Adipocyte (in vitro differentiated cells): ENCODE measurements around the gene MRPL24.

Experiments used
- DNase-seq: peaks from one replicate; pipeline ENCODE4 v3.0.0-alpha.2; 2015; ENCODE audit warnings: low read depth
- H3K27me3 ChIP-seq: replicated peaks from 2 replicates; pipeline ENCODE4 v1.7.0; 2013; ENCODE audit warnings: mild to moderate bottlenecking, low read length, moderate library complexity; ENCODE audit not compliant: control insufficient read depth, insufficient read depth
- H3K36me3 ChIP-seq: 2 replicates; pipeline ENCODE4 v1.7.0; 2013; ENCODE audit warnings: low read length, mild to moderate bottlenecking, moderate library complexity; ENCODE audit not compliant: control insufficient read depth, insufficient read depth, severe bottlenecking
- H3K4me1 ChIP-seq: 2 replicates; pipeline ENCODE4 v1.7.0; 2013; ENCODE audit warnings: mild to moderate bottlenecking, low read length, moderate library complexity; ENCODE audit not compliant: control insufficient read depth, insufficient read depth
- H3K4me3 ChIP-seq: 2 replicates; pipeline ENCODE4 v1.7.0; 2013; ENCODE audit warnings: mild to moderate bottlenecking, low read length, moderate library complexity
- H3K9ac ChIP-seq: 2 replicates; pipeline ENCODE4 v1.7.0; 2013; ENCODE audit warnings: mild to moderate bottlenecking, low read length, moderate library complexity
- H3K9me3 ChIP-seq: 2 replicates; pipeline ENCODE4 v1.7.0; 2013; ENCODE audit warnings: mild to moderate bottlenecking, low read length, moderate library complexity; ENCODE audit not compliant: control insufficient read depth

The MRPL24 gene

DNA sequence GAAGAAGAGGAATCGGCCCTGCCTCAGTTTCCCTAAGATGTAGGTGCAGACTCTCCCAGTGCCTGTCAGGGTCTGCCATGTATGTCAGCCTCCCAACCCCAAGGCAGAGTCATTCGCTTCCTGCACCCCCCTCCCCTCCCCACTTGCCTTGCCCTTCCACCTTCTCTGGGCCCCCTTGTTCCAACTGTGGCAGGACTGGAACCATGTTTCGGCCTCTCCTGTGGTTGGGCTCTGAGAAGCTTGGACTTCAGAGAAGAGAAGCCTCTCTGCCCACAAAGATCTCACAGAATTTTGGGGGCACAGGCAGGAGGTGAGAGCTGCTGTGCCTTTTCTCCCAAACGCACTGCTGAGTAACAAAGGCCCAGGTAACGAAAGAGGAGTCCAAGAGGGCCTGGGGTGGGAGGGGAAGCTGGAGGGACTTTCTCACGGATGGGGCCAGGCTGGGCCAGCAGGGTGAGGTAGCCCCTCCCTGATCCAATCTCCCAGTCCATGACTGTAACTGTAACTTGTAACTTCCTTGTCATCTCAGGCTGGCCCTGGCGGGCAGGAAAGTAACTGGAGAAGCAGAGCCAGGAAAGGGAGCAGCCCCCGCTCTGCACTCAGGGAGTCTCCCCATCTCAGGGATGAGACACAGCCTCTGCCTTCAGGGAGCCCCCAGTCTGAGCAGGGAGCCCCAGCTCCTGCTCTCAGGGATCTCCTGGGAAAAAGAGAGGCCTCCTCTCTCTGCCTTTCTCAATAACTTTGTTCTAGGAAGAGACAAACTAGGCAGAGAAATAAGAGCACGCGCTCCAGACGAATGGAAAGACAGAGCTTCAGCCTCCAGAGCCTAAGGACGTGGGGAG is 46.8 kb downstream of the MRPL24 start:
- no peak overlapping the region for H3K9ac ChIP-seq
- no peaks in the 10 kb centered on the region for H3K9me3 ChIP-seq
- no peak for DNase-seq
- H3K27me3 ChIP-seq, result no peaks in the 10 kb centered on the region
- H3K36me3 ChIP-seq, result no peaks in the 10 kb centered on the region
- no peak overlapping the region for H3K4me3 ChIP-seq
- peaks cover 22% of the 10 kb centered on the region for H3K4me1 ChIP-seq

DNA sequence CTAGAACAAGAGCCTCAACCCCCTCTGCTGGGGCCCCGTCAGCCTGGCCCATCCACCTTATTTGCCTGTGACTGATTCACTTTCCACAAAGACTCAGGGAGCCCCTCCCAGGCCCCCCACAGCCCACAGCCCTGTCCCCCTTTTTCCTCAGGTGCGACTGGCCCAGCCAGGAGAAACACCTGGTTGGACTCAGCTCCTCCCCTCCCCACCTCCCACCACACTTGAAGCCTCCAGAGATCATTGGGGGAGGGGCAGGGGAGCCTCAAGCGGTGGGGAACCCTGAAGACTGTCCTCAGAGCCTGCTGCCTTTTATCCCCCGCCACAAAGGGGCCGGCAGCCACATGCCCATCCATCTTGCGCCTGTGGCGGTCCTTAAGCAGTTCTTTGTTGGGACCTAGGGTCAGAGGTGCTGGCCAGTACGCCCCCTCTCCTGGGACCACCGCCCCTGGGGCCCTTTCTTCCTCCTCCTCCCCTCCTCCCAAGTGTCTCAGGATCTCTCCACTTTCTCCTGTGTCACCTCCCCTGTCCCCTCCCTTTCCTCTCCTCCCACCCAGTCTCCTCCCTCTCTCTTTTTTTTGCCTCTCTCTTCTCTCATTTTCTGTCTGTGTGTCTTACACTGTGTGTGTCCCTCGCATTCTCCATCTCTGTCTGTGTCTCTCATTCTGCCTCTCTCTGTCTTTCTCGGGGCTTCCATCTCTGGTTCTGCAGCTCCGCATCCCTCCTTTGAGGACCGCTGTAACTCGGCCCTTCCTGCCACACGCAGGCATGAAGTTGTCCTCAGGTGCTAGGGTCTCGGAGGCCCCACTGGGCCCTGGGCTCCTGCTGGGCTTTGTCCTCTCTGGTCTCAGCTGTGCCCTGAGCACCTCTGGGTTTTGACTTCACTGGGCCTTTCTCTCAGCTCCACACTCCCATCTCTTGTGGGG is 47.7 kb downstream of the MRPL24 start:
- no peaks in the 10 kb centered on the region for H3K9me3 ChIP-seq
- no peak overlapping the region for H3K9ac ChIP-seq
- no peak for DNase-seq
- H3K4me1 ChIP-seq, result peaks cover 20% of the 10 kb centered on the region
- H3K27me3 ChIP-seq, result no peaks in the 10 kb centered on the region
- H3K36me3 ChIP-seq, result no peaks in the 10 kb centered on the region
- no peak overlapping the region for H3K4me3 ChIP-seq

DNA sequence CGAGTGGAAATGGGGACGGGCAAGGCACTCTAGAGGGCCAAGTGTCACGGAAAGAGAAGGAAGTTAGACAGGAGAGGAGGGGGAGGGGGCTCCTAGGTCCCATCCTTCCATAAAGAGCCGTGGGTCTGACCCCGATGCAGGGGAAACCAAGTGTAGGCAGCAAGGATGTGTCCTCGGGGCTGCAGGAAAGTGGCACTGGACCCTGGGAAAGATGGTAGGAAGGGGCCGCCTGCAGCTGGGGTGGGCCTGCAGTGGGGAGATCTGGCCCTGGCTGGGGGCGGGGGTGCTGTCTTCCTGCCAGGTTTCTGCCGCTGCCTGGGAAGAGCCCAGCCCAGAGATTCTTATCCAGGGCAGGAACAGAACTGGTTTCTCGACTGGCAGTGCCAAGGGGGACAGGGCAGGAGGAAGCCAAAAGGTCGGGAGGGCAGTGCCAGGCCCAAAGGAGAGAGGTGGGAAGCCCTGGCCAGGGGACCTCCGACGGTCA is 48.4 kb downstream of the MRPL24 start:
- no peaks in the 10 kb centered on the region for H3K27me3 ChIP-seq
- H3K36me3 ChIP-seq, result no peaks in the 10 kb centered on the region
- H3K9me3 ChIP-seq, result no peaks in the 10 kb centered on the region
- no peak for DNase-seq
- H3K4me3 ChIP-seq, result no peak overlapping the region
- peaks cover 20% of the 10 kb centered on the region for H3K4me1 ChIP-seq
- H3K9ac ChIP-seq, result no peak overlapping the region

DNA sequence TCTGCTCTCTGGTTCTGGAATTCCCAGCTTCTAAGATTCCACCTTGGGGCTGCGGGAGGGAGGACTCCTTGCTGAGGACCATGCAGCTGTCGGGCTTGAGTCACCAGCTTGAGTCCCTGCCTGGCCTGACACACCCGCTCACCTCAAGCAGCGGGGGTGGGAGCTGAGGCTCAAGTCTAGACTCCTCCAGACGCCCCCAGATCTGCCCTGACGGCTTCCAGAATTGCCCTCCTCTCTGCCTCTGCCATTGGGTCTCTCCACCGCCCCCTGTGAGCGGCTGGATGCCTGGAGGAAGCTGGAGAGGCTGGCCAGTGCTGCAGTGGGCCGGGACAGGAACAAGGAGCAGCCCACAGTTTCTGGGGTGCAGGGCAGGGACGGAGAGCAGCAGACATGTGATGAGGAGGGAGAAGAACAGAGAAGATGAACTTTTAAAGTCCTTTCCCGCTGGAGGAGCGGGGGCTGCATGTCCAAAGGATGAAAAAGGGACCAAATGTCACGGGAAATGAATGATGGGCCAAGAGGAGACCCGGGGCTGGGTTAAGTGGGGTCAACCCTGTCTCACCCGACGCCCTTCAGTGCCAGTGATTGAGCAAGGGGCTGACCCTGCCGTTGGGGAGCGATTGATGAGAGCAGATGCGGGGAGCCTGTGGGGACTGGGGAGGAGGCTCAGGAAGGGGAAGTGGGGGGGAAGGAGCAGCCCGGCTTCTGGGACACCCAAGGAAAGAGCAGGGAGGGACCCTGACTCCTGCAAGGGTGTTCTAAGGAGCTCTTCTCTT is 49.0 kb downstream of the MRPL24 start:
- Histone ChIP-seq H3K9ac (no peak overlapping the region), H3K36me3 (no peaks in the 10 kb centered on the region), H3K9me3 (no peaks in the 10 kb centered on the region), H3K4me1 (peaks cover 20% of the 10 kb centered on the region), H3K27me3 (no peaks in the 10 kb centered on the region), H3K4me3 (no peak overlapping the region)
- peak; percentile 34 for DNase-seq

DNA sequence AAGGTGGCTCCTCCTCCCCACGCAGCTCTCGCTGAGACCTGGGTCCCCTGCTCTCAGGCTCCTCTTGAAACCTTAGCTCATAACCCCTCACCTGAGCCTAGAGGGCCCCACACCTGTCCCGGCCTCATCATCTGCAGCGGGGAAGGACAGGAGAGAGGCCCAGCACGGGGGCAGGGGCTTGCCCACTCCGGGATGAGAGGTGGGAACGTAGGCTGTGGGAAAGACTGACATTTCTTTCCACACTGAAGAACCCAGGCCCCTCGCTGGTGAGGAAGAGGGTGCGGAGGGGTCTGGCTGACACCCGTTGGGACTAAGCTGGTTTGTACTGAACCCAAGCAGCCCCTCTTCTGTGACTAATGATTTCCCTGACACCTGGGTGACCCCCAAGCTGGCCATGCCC is 49.7 kb downstream of the MRPL24 start:
- Histone ChIP-seq H3K9ac (no peak overlapping the region), H3K4me1 (peaks cover 20% of the 10 kb centered on the region), H3K27me3 (no peaks in the 10 kb centered on the region), H3K9me3 (no peaks in the 10 kb centered on the region), H3K4me3 (no peak overlapping the region), H3K36me3 (no peaks in the 10 kb centered on the region)
- no peak for DNase-seq

DNA sequence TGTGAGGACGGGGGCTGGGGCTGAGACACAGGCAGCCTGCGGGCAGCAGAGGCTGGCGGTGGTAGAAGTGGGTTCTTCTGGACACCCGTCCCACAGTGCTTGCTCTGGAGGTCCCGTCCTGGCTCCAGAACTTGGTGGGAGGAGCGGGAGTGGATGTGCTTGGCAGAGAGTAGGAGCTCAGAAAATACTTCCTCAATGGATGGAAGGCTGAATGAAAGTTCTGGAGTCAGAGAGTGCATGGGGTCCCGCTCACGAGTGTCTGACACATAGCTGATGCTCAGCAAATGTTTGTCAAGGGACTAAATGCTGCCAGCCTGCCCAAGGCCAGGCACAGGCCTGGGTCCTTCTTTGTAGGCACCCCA is 50.2 kb downstream of the MRPL24 start:
- no peaks in the 10 kb centered on the region for H3K36me3 ChIP-seq
- no peak overlapping the region for H3K4me3 ChIP-seq
- H3K27me3 ChIP-seq, result no peaks in the 10 kb centered on the region
- no peaks in the 10 kb centered on the region for H3K9me3 ChIP-seq
- peaks cover 20% of the 10 kb centered on the region for H3K4me1 ChIP-seq
- no peak for DNase-seq
- H3K9ac ChIP-seq, result no peak overlapping the region

DNA sequence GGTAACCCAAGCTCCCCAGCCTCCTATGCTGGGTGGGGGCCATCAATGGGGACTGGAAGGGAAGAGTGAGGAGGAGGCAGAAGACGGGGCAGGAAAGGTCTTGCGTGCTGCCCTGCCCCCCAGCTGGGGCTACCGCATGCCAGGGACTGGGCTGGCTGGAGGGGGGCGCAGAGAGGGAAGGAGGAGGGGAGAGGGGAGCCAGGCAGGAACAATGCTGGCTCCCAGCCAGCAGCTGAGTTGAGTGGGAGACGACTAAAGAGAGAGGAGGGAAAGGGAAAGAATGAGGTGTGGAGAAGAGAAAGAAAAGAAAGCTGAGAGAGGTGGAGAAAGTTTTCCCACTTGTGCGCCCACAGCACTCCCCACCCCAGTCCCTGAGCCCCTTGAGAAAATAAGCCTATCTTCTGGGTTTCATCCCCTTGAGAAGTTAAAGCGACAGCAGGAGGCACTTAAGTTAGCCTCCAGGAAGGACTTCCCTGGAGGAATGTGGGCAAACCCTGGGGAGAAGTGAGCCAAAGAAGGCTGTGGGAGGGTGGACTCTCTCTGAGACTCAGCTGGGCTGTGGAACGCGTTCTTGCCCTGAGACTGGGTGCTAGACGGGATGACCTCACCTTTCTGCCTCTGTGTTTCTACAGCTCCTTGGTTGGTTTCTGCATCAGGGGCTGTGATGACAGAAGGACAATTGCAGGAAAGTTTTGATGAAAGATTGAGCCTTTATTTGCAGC is 50.8 kb downstream of the MRPL24 start:
- H3K9ac ChIP-seq, result peak overlapping the region; percentile 11
- H3K9me3 ChIP-seq, result no peaks in the 10 kb centered on the region
- peaks cover 20% of the 10 kb centered on the region for H3K4me1 ChIP-seq
- H3K27me3 ChIP-seq, result no peaks in the 10 kb centered on the region
- H3K4me3 ChIP-seq, result no peak overlapping the region
- no peak for DNase-seq
- no peaks in the 10 kb centered on the region for H3K36me3 ChIP-seq

DNA sequence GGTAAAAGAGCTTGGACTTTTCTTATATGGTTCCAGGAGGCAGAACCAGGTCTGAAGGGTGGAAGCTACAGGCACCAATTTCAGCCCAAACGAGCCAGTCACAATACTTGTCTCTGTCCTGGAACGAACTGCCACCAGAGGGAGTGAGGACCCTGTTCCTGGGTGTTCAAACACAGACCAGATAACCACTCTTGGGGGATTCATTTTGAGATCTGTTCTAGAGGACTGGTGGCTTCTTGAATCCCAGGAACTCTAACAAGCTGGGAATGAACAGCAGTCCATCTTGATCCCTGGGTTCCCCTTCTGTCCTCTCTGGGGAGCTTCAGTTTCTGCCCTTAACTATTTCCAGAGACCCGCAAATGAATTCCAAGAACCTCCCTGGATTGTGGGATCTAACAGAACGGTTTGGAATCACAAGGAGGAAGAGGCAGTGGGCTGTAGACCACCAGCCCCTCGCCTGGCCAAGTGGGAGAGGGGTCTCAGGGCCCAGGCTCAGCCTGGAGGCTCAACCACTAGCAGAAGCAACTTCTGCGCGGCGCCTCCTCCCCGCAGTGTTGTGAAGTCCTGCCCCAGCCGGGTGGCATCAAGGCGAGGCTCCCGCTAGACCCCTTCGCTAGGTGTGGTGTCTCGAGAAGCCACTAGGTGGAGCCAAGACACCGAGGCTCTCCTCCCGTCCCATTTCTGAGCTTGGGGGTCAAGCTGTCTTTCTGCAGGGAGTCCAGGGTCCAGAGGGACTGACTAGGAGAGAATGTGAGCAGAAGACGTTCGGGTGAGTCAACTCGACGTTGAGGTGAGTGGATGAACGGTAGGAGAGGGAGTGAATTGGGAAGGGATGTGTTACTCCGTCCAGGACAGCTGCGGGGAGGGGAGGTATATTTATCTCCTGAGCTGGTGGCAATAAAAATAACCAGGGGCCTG is 51.6 kb downstream of the MRPL24 start:
- peak; percentile 96 for DNase-seq
- Histone ChIP-seq H3K27me3 (no peaks in the 10 kb centered on the region), H3K9me3 (no peaks in the 10 kb centered on the region), H3K36me3 (no peaks in the 10 kb centered on the region), H3K4me3 (peak overlapping the region; percentile 26), H3K9ac (peak overlapping the region; percentile 15), H3K4me1 (peaks cover 19% of the 10 kb centered on the region)
